Cardiac muscle cell (in vitro differentiated cells and primary cell): ENCODE data around the gene LRMDA. TPM values are rescaled to one million over a fixed set of nuclear protein-coding genes. Genes with fewer than 3 reads are reported as not detected.

Experiments
- DNase-seq, 2 donors: peaks; one replicate each; pipeline versions ENCODE4 v3.0.0 to v3.0.0-alpha.2; 2010 to 2017; ENCODE audit warnings: low read depth in 1 of 2, low spot score in 1 of 2
- H3K27ac ChIP-seq: fragments of 200-600 bp; sonication (generic); 2 replicates; pipeline ENCODE4 v1.5.1; 2016
- H3K27me3 ChIP-seq: fragments of 200-600 bp; sonication (generic); 2 replicates; pipeline ENCODE4 v1.6.0; 2016; ENCODE audit warnings: control low read depth
- H3K36me3 ChIP-seq: fragments of 200-600 bp; sonication (generic); 2 replicates; pipeline ENCODE4 v1.5.1; 2016; ENCODE audit warnings: control low read depth
- H3K4me1 ChIP-seq: fragments of 200-600 bp; sonication (generic); 2 replicates; pipeline ENCODE4 v1.8.1; 2017; ENCODE audit warnings: low read depth, mild to moderate bottlenecking, mixed run types
- H3K4me3 ChIP-seq: fragments of 200-600 bp; sonication (generic); 2 replicates; pipeline ENCODE4 v1.5.1; 2016; ENCODE audit warnings: mild to moderate bottlenecking
- H3K9me3 ChIP-seq: fragments of 200-600 bp; sonication (generic); 2 replicates; pipeline ENCODE4 v1.5.1; 2017; ENCODE audit warnings: low read depth, mild to moderate bottlenecking, control low read depth
- polyA plus RNA-seq: library from polyadenylated mRNA; unstranded; fragments of >200 nt; fragmentation: Nextera tagmentation; extraction: Ambion mirVana; gene quantifications from 2 replicates; pipeline ENCODE4 v1.2.1, GENCODE V29; 2016
- total RNA-seq: library from RNA; depleted of rRNA; stranded (reverse); fragments of >200 nt; gene quantifications from 2 replicates; pipeline ENCODE4 v1.2.3, GENCODE V29; 2016
- TF ChIP-seq, protein P1 (sequence below): IDR thresholded peaks from 2 replicates; pipeline ENCODE4 v1.5.1; 2012; ENCODE audit warnings: low read depth, mild to moderate bottlenecking, low read length

Gene LRMDA
- total and polyA plus RNA-seq, 2 experiments from 2014 or later = 6.2 to 11.7 TPM

DNA sequence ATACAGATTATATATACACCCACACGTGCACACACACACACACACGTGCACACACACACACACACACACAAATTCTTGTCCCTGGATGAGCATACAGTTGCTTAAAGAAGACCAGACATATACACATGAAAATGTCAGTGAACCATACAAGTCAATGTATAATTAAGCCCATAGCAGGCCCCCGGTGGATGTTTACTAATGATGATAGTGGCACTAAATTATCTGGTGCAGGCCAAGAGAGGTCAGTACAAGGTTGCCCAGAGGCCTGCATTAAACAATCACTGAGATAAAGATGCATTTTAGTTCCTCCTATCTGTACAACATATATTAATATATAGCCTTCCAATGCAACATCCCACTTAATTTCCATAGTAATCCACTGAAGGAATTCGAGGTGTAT, 860.5 kb downstream of the LRMDA start:
- no peaks in the 10 kb centered on the region for H3K9me3 ChIP-seq
- TF ChIP-seq, protein P1, sequence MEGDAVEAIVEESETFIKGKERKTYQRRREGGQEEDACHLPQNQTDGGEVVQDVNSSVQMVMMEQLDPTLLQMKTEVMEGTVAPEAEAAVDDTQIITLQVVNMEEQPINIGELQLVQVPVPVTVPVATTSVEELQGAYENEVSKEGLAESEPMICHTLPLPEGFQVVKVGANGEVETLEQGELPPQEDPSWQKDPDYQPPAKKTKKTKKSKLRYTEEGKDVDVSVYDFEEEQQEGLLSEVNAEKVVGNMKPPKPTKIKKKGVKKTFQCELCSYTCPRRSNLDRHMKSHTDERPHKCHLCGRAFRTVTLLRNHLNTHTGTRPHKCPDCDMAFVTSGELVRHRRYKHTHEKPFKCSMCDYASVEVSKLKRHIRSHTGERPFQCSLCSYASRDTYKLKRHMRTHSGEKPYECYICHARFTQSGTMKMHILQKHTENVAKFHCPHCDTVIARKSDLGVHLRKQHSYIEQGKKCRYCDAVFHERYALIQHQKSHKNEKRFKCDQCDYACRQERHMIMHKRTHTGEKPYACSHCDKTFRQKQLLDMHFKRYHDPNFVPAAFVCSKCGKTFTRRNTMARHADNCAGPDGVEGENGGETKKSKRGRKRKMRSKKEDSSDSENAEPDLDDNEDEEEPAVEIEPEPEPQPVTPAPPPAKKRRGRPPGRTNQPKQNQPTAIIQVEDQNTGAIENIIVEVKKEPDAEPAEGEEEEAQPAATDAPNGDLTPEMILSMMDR = no peak
- no peak overlapping the region for H3K27ac ChIP-seq
- H3K4me1 ChIP-seq = peaks cover 12% of the 10 kb centered on the region
- no peaks in the 10 kb centered on the region for H3K36me3 ChIP-seq
- DNase-seq = no peak
- H3K27me3 ChIP-seq = no peaks in the 10 kb centered on the region
- no peak overlapping the region for H3K4me3 ChIP-seq

DNA sequence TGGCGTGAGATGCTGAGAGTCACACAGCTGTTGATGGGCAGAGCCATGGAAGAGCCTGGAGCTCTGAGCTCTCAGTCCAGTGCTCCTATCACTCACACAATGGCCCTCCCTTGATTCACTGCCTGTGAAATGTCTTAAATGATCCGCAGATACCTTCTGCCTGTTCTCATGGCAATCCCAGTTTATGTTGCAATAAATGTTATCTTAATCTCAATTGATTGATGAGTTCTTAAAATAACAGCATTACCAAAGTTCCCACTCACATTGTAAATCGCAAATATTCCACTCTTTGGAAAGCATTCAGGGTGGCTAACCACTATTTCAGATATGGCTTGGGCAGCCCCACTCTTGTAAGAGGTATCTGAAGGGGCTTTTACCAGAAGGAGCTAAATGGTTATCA, 865.5 kb downstream of the LRMDA start:
- Histone ChIP-seq H3K36me3 (no peaks in the 10 kb centered on the region), H3K27ac (peak overlapping the region; percentile 59), H3K4me3 (no peak overlapping the region), H3K4me1 (peaks cover 30% of the 10 kb centered on the region), H3K27me3 (no peaks in the 10 kb centered on the region), H3K9me3 (no peaks in the 10 kb centered on the region)
- TF ChIP-seq, protein P1 = no peak
- DNase-seq = no peak

DNA sequence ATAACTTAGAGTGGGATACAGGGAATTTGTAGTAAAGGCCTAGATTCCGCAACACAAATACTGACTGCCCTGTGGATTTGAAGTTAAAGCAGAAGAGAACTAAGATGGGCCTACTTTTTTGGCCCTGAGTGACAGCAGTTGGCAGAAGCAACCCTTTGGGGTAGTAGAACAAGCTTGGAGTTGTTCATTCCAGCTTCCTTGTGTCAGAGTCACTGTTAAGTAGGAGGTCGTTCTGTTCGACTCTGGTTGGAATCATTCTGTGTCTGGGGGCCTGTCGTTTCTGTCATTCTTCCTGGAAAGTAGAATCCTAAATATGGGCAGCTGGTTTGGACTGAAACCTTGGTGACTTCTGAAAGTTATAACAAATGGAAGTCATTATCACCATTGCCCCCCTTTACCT, 865.9 kb downstream of the LRMDA start:
- Histone ChIP-seq H3K27ac (peak overlapping the region; percentile 59), H3K27me3 (no peaks in the 10 kb centered on the region), H3K9me3 (no peaks in the 10 kb centered on the region), H3K36me3 (no peaks in the 10 kb centered on the region), H3K4me3 (no peak overlapping the region), H3K4me1 (peaks cover 33% of the 10 kb centered on the region)
- peak in 1 of 2 donors; percentile 49 for DNase-seq
- TF ChIP-seq, protein P1 = no peak

DNA sequence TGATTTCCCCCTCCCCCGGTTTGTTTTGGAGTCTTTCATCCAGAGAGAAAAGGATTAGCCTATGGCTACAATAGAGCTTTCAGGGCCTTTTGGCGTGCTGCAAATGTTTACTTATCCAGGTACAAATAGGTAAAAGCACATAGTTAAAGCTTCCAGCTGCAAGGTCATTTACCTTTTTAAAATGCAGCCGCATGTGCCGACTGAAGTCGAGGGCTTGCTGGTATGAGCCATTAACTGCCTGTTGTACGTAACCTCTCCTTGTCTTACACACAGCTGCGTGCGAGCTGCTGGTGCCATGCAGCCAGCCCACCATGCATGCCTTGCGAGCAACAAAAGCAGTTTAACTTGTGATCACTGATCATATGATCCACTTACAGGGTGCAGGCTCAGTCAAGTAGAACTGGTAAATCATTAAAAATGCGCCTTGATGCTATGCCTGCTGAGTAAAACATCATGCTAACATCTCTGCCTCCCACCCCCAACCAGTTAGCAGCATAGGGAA, 866.4 kb downstream of the LRMDA start:
- H3K4me1 ChIP-seq = peaks cover 38% of the 10 kb centered on the region

DNA sequence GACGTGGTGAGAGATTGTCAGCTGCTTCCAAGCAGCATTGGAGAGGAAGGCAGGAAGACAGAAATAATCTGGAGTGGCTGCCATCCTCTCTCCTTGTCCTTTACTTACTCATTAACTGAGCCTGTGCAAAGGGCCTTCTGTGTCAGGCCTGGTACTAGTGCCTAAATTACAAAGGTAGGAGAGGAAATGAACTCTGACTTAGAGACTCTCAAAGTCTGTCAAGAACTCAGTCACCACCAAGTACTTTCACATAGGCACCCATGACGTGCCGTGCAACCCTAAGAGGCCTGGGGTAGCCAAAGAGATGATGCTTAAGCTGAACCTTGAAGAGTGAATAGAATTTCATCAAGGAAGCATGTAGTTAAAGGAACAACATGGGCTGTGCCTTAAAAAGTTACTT, 866.9 kb downstream of the LRMDA start:
- H3K4me3 ChIP-seq = no peak overlapping the region
- DNase-seq = no peak

More for the DNA sequence above, 866.4 kb downstream of the LRMDA start:
- no peak for DNase-seq
- H3K27ac ChIP-seq = peak overlapping the region; percentile 59
- no peaks in the 10 kb centered on the region for H3K36me3 ChIP-seq
- no peaks in the 10 kb centered on the region for H3K27me3 ChIP-seq
- TF ChIP-seq, protein P1 = no peak
- no peaks in the 10 kb centered on the region for H3K9me3 ChIP-seq
- no peak overlapping the region for H3K4me3 ChIP-seq

More for the DNA sequence above, 866.9 kb downstream of the LRMDA start:
- no peaks in the 10 kb centered on the region for H3K27me3 ChIP-seq
- H3K27ac ChIP-seq = no peak overlapping the region
- H3K36me3 ChIP-seq = no peaks in the 10 kb centered on the region
- peaks cover 41% of the 10 kb centered on the region for H3K4me1 ChIP-seq
- no peaks in the 10 kb centered on the region for H3K9me3 ChIP-seq
- TF ChIP-seq, protein P1 = no peak
